Right cardiac atrium (tissue), 5 donors: ENCODE results near the gene KIF21A. TPM values are rescaled to one million over a fixed set of nuclear protein-coding genes. Genes with fewer than 3 reads are reported as not detected.
A peak's percentile ranks its signal among the peaks of the same experiment; 100 is the strongest.

Source experiments
- ATAC-seq, 2 donors: fragments of 200-7000 bp; cut with Tn5 transposase; one replicate each; pipeline versions ENCODE4 v1.8.0 to v1.9.1; 2020; ENCODE audit warnings: moderate library complexity in 2 of 2, mild to moderate bottlenecking in 1 of 2
- DNase-seq, 3 donors: peaks; one replicate each; pipeline ENCODE4 v3.0.0-alpha.2; 2020
- H3K27ac ChIP-seq: one replicate; pipeline ENCODE4 v1.5.1; 2013; ENCODE audit warnings: mild to moderate bottlenecking, low read length, control low read depth, moderate library complexity
- H3K27me3 ChIP-seq: one replicate; pipeline ENCODE4 v1.6.1; 2013; ENCODE audit not compliant: control insufficient read depth, insufficient read depth
- H3K4me1 ChIP-seq: one replicate; pipeline ENCODE4 v1.6.1; 2013; ENCODE audit warnings: low read length; ENCODE audit not compliant: control insufficient read depth, insufficient read depth
- H3K4me3 ChIP-seq: one replicate; pipeline ENCODE4 v1.5.1; 2013; ENCODE audit warnings: low read length, control low read depth
- H3K9me3 ChIP-seq: one replicate; pipeline ENCODE4 v1.6.1; 2013; ENCODE audit warnings: low read length; ENCODE audit not compliant: control insufficient read depth
- WGBS: extraction: QIAGEN DNeasy Blood & Tissue Kit; methylation state at CpG from one replicate; pipeline ENCODE4 v1.1.7; 2013; 5-methylcytosine and 5-hydroxymethylcytosine counted together
- intact Hi-C, 4 donors: fragments of 100-400 bp; cut with DNase I; formaldehyde crosslinking; loops; one replicate each; pipeline versions ENCODE4 v1.11.0 to v1.14.0; 2022 to 2023
- polyA plus RNA-seq: library from polyadenylated mRNA; stranded (reverse); fragments of 200-250 nt; gene quantifications from one replicate; pipeline ENCODE4 v1.2.3, GENCODE V29; 2013
- total RNA-seq, 4 donors: library from RNA; stranded (reverse); fragmentation: NEBNext Ultra II Directional; extraction: Animal tissue kit (Norgen Biotek cat#: 25700); gene quantifications; one replicate each; pipeline ENCODE4 v1.2.1, GENCODE V29; 2021
- donor health status: healthy with polysubstance abuse.
- donor health status: DM: no; HTN: yes; CAD: no.
- donor health status: DM: no; HTN: no; CAD: no.
- donor health status: DM: no; HTN: yes; CAD: no; lungs with severe emphysema.
- donor health status: DM: yes; HTN: yes; CAD: no.

Gene KIF21A
- total and polyA plus RNA-seq, 5 donors = 26.1 to 58.7 (median 41.2) TPM

DNA sequence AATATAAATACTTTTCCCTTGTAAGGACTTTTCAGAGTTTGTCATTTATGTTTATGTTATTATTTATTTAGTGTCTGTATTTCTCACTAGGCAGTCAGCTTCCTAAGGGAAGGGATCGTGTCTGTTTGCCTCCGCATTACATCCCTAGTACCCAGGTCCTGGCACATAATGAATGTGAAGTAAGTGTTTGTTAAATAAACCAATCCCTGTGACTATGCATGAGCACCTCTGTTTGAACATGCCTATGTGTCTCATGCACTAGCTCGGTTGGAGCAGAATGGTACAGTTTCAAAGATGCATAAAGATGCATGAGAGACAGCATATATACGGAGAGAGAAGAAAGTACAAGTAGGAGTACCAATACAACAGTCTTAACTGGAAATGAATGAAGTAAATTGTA, 99.3 kb downstream of the KIF21A start:
- Histone ChIP-seq H3K27ac (no peak overlapping the region), H3K4me3 (no peak overlapping the region), H3K9me3 (no peaks in the 10 kb centered on the region), H3K4me1 (no peaks in the 10 kb centered on the region), H3K27me3 (no peaks in the 10 kb centered on the region)
- intact Hi-C loops = no loop called here
- no peak for DNase-seq
- no peak for ATAC-seq
- WGBS = 92% methylated on average over 4 of the region's 4 CpGs

DNA sequence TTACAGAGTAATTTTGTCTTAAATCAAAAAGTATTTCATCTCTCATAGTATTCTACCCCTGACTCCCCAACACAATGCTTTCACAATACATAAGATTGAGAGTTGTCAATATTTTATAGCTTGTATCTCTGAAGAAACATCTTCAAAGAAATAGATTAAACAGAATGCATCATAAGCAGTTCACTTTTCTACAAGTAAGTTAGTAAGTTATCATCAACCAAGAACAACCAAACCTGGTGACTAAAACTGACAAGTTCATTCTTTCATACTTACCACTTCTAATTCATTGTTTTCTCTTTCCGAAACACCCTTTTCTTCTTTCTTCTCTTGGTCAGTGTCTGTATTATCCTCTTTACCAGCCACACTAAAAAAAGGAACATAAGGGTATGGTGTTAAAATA, 101.2 kb downstream of the KIF21A start:
- ATAC-seq (no peak), DNase-seq (no peak)
- no peak overlapping the region for H3K27ac ChIP-seq
- H3K9me3 ChIP-seq = no peaks in the 10 kb centered on the region
- intact Hi-C loops = no loop called here
- H3K4me3 ChIP-seq = no peak overlapping the region
- no peaks in the 10 kb centered on the region for H3K27me3 ChIP-seq
- WGBS = 98% methylated on average over 1 of the region's 1 CpG
- no peaks in the 10 kb centered on the region for H3K4me1 ChIP-seq

DNA sequence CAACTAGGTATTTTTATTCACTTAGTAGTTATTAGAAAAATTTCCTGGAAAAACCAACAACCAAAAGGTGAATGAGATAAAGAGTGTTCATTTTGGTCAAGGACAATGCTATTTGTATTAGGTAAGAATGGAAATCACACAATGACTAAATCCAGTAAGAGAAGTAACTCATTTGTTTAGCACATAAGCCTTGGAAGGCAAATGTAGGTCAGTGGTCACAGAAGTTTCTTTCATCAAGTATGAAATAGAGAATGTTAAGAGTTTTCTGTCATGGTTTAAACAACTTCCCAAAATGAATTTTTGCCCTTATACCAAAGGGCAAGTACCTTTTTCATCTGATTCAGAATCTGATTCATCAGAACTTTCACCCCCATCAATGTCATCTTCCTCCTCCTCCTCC, 101.7 kb downstream of the KIF21A start:
- no peak for ATAC-seq
- H3K27me3 ChIP-seq = no peaks in the 10 kb centered on the region
- H3K27ac ChIP-seq = no peak overlapping the region
- no peak overlapping the region for H3K4me3 ChIP-seq
- no peaks in the 10 kb centered on the region for H3K4me1 ChIP-seq
- no peak for DNase-seq
- H3K9me3 ChIP-seq = no peaks in the 10 kb centered on the region
- intact Hi-C loops = no loop called here

DNA sequence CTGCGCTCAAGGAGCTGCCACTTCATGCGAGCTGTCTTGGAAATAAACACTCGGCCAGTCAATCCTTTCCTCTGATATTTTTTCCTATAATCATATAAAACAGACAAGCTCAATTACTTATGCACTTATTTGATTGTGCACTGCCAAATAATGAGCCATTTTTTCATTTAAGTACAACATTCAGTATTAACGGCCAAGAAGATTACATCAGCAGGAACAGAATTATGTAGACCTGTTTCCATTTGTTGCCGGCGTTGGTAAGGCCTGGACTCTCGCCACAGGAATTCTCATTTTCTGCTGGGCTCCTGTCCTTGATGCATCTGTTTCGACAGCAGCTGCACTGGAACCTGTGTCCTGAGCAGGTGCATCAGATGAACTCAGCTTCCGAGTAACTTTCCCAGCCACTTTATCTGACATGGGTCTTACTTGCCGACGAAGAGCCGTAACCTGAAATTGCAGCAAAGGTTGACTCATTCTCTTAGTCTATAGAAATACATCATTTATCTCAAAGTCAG, 110.2 kb downstream of the KIF21A start:
- Histone ChIP-seq H3K4me1 (no peaks in the 10 kb centered on the region), H3K4me3 (no peak overlapping the region), H3K9me3 (no peaks in the 10 kb centered on the region), H3K27ac (no peak overlapping the region), H3K27me3 (no peaks in the 10 kb centered on the region)
- WGBS = 93% methylated on average over 12 of the region's 12 CpGs
- ATAC-seq (no peak), DNase-seq (no peak)
- intact Hi-C loops = no loop called here

DNA sequence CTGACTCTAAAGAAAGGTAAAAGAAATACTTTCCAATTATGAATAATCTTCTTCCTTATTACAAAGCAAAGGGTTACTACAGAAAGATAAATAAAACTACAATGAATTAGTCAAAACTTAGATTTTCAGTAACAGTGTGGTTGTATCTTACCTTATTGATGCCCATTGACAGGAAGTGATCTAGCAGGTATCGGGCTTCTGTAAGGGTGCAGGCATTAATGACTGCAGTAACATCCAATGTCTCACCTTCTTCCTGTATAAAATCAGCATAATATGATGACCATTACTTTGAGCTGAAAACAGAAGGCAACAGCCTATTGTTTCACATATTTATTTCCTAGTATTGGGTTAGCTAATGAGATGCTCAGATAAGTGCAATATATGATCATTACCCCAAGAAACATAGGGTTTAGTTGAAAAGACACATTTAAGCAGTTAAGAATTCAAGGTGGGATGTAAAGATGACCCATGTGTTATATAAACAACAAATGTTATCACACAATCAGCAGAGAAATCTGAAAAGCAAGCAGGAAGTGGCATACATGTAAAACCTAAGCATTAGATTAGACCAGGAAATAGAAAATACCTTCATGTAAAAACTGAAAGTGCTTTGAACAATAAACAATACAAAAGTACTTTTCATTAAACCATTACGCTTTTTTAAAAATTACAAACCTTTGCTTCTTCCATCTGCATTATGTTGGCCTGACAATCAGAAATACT, 111.2 kb downstream of the KIF21A start:
- H3K4me3 ChIP-seq = no peak overlapping the region
- no peak for ATAC-seq
- DNase-seq = no peak
- H3K27ac ChIP-seq = no peak overlapping the region
- no peaks in the 10 kb centered on the region for H3K4me1 ChIP-seq
- 91% methylated on average over 2 of the region's 2 CpGs for WGBS
- intact Hi-C loops = no loop called here
- H3K9me3 ChIP-seq = no peaks in the 10 kb centered on the region
- H3K27me3 ChIP-seq = no peaks in the 10 kb centered on the region

DNA sequence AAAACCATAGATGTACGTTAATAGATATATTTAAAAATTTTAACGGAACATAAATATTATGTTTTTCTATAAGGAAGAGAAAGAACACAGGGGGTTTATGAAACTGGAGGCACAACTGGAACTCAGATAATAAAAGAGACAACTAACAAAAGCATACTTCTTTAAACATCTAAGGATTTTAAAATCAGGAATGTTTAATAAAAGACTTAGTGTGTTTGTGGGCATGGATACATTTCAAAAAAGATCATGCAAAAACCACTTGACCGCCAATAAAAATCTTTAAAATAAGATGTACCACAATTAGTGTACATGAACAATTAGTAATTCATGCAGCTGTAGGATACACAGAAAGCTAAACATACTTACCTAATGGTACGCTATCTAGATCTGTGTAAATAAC, 113.0 kb downstream of the KIF21A start:
- 97% methylated on average over 4 of the region's 4 CpGs for WGBS
- no peak overlapping the region for H3K4me3 ChIP-seq
- H3K9me3 ChIP-seq = no peaks in the 10 kb centered on the region
- DNase-seq (no peak), ATAC-seq (no peak)
- no peaks in the 10 kb centered on the region for H3K27me3 ChIP-seq
- intact Hi-C loops = no loop called here
- no peaks in the 10 kb centered on the region for H3K4me1 ChIP-seq
- H3K27ac ChIP-seq = no peak overlapping the region

DNA sequence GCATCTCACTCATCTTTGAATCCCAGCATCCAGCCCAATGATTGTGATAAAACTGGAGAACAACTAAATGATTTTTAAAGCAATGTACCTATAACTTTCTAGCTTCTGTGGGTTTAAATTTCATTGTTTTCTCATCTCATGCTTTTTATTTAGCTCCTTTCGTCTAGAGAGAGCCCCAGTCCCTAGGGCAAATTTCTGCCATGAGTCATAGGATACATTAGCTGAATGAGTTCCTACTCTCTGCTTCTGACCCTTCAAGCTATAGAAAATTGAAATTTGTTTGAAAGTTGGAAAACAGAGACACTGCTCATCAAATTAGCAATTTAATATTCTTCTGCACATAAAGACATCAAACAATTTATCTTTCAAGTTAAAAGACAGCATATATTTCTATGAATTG, 113.9 kb downstream of the KIF21A start:
- Histone ChIP-seq H3K4me3 (no peak overlapping the region), H3K4me1 (no peaks in the 10 kb centered on the region), H3K27ac (no peak overlapping the region), H3K27me3 (no peaks in the 10 kb centered on the region), H3K9me3 (no peaks in the 10 kb centered on the region)
- ATAC-seq = no peak
- 63% methylated on average over 1 of the region's 1 CpG for WGBS
- no peak for DNase-seq
- intact Hi-C loops = no loop called here

DNA sequence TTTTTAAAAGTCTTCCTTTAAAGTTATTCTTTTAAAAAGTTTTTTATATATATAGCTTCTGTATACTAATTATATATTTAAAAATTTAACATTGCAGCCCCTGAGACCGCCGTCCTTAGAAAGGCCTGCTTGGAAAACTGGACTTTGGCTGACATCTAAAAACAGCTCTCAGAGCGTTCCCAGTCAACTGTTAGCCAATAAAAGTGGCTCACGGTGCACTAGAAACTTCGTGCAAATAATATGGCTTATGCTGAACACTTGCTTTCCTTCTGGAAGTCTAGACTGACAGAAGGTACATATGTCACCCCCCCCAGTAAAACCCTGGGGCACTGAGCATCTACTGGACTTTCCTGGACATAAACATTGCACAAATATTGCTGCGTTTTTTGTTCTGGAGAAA, 115.0 kb downstream of the KIF21A start:
- Histone ChIP-seq H3K4me1 (no peaks in the 10 kb centered on the region), H3K27ac (no peak overlapping the region), H3K27me3 (no peaks in the 10 kb centered on the region), H3K9me3 (no peaks in the 10 kb centered on the region), H3K4me3 (no peak overlapping the region)
- WGBS = 46% methylated on average over 6 of the region's 6 CpGs
- intact Hi-C loops = no loop called here
- ATAC-seq (no peak), DNase-seq (no peak)

DNA sequence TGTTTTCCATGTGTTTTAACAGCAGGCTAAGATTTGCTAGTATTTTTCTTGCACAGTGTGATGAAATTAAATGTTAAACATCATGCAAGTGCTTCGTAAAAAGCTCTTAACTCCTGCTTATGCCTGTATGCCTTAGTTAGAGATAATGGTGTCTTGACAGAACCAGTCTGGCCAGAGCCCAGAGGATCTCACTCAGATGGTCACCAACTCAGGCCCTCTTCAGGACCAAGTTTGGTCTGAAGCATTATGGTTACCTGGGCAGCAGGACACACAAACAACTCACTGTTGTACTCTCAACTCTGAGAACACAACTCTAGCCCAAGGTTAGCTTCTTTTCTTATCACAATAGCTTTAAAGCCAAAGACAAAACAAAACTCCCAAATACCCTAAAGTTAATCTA, 115.4 kb downstream of the KIF21A start:
- Histone ChIP-seq H3K4me3 (no peak overlapping the region), H3K27ac (peak overlapping the region; percentile 19), H3K4me1 (no peaks in the 10 kb centered on the region), H3K27me3 (no peaks in the 10 kb centered on the region), H3K9me3 (no peaks in the 10 kb centered on the region)
- ATAC-seq (peak; percentile 78 to 79), DNase-seq (peak in 2 of 3 donors; percentile 22 to 44)
- 38% methylated on average over 1 of the region's 1 CpG for WGBS
- intact Hi-C loops = no loop called here

DNA sequence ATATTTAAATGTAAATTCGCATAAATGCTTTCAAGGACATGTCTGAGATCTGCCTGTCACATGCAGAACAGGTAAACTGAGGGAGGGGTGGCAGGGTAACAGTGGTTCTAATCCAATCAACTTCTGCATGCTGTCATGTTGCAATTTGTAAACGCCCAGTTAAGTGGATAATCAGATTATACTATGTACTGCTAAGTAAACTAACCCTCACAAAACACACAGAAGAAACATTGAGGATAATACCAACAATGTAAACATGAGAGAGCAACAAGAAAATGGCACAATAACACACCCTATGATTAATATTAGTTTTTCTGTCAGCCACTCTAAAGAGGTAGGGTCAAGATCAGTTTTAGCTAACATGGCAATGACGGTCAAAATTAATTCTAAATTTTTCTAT, 123.7 kb downstream of the KIF21A start:
- intact Hi-C loops = no loop called here
- H3K27me3 ChIP-seq = no peaks in the 10 kb centered on the region
- no peak overlapping the region for H3K4me3 ChIP-seq
- 87% methylated on average over 3 of the region's 3 CpGs for WGBS
- H3K4me1 ChIP-seq = no peaks in the 10 kb centered on the region
- ATAC-seq (no peak), DNase-seq (no peak)
- H3K9me3 ChIP-seq = no peaks in the 10 kb centered on the region
- H3K27ac ChIP-seq = no peak overlapping the region

DNA sequence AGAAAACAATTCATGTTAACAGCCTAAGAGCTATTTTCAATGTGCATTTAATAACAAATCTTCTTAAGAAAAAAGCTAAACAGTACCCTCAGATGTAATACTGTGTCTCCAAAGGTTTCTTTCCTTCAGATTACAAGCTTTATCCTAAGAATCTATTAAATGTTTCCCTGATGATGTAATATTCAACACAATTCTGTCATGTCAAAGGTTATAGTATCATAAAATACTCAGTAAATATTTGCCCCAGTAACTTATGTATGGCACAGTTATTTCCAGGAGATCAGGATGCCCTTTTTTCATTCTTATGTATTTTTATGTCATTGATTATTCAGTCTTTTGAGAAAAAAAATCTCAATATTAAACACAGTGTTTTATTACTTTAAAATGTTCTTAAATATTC, 128.4 kb downstream of the KIF21A start:
- no peak for DNase-seq
- Histone ChIP-seq H3K27ac (no peak overlapping the region), H3K4me1 (no peaks in the 10 kb centered on the region), H3K4me3 (no peak overlapping the region), H3K9me3 (no peaks in the 10 kb centered on the region), H3K27me3 (no peaks in the 10 kb centered on the region)
- ATAC-seq = no peak
- intact Hi-C loops = no loop called here

DNA sequence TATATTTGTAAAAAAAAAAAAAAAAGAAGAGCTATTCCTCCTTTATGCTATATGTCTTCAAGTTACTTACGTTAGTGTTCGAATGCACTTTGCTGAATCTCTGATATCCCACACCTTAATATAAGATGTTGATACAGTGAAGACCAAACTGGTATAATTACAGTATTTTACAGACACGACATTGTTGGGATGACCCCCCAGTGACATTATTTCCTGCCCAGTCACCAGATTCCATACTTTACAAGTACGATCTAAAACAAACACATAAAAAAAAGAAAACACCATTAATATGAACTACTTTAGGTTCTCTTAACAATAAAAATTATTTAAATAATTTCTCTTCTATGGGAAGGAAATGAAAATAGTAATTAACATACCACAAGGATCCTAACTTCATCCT, 133.4 kb downstream of the KIF21A start:
- ATAC-seq (no peak), DNase-seq (no peak)
- H3K4me1 ChIP-seq = no peaks in the 10 kb centered on the region
- no peaks in the 10 kb centered on the region for H3K9me3 ChIP-seq
- no peak overlapping the region for H3K27ac ChIP-seq
- no peaks in the 10 kb centered on the region for H3K27me3 ChIP-seq
- 79% methylated on average over 4 of the region's 4 CpGs for WGBS
- H3K4me3 ChIP-seq = no peak overlapping the region
- intact Hi-C loops = no loop called here
